Fibroblast of pulmonary artery (primary cell): ENCODE results near the gene FAM120B.

Source experiments
- DNase-seq: peaks from one replicate; pipeline ENCODE4 v3.0.0-alpha.2; 2010; ENCODE audit warnings: low read depth
- H3K4me3 ChIP-seq: replicated peaks from 2 replicates; pipeline ENCODE4 v1.5.1; 2011; ENCODE audit warnings: low read depth, mild to moderate bottlenecking, control low read depth, low read length, moderate library complexity
- CTCF ChIP-seq: IDR thresholded peaks from 2 replicates; pipeline ENCODE4 v1.5.1; 2011; ENCODE audit warnings: mild to moderate bottlenecking, control low read depth, low read length, inconsistent platforms; ENCODE audit errors: missing control alignments

Gene FAM120B

GRCh38 chr6:170279426-170279825, 27.1 kb upstream of the FAM120B start:
- DNase-seq = no peak
- H3K4me3 ChIP-seq = no peak overlapping the region
- TF ChIP-seq CTCF = no peak

DNA sequence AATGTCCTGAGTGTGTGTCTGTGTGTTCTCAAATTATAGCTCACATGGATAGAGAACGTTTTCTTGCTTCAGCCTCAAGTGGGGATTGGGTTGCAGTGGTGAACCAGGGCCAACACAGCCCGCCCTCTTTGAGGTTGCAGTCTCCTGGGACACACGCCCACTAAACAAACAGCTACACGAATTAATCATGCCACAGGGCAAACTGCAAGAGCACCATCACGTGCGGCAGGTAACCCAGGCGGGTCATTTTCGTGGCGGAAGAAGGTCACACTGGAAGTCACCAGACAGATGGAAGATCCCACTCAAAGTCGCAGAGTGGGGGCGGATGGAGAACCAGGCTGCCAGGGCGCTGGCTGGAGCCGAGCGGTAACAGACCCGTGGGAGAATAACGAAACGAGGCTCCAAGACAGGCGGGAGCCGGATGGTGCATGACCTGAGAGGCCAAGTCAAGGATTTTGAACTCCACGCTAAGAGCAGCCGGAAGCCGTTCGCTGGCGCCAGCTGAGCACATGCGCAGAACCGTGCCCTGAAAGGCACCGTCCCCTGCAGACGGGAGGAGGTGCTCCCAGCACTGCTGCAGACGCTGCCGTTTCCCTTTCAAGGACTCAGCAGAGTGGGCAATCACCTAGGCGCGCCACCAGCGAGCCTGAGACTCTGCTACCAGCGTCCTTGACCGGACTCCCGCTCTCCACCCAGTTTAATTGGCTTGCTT, 26.4 kb upstream of the FAM120B start:
- peak overlapping the region; percentile 7 for H3K4me3 ChIP-seq
- DNase-seq = no peak
- no peak for TF ChIP-seq CTCF

DNA sequence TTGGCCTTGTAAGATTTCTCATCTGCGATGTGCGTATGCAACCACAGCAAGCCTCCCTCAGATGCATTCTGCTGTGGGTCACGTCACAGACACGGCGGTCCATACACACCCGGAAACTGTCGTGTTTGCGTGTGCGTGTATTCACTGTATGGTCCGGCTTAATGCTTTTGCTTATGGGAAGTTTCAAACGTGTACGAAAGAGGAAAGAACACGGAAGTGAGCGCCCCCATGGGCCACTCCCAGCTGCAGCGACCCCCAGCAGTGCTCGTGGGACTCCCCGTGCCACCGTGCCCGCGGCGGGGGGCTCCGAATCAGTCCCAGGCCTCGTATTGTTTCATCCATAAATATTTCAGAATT, 25.9 kb upstream of the FAM120B start:
- TF ChIP-seq CTCF = no peak
- H3K4me3 ChIP-seq = no peak overlapping the region
- no peak for DNase-seq

DNA sequence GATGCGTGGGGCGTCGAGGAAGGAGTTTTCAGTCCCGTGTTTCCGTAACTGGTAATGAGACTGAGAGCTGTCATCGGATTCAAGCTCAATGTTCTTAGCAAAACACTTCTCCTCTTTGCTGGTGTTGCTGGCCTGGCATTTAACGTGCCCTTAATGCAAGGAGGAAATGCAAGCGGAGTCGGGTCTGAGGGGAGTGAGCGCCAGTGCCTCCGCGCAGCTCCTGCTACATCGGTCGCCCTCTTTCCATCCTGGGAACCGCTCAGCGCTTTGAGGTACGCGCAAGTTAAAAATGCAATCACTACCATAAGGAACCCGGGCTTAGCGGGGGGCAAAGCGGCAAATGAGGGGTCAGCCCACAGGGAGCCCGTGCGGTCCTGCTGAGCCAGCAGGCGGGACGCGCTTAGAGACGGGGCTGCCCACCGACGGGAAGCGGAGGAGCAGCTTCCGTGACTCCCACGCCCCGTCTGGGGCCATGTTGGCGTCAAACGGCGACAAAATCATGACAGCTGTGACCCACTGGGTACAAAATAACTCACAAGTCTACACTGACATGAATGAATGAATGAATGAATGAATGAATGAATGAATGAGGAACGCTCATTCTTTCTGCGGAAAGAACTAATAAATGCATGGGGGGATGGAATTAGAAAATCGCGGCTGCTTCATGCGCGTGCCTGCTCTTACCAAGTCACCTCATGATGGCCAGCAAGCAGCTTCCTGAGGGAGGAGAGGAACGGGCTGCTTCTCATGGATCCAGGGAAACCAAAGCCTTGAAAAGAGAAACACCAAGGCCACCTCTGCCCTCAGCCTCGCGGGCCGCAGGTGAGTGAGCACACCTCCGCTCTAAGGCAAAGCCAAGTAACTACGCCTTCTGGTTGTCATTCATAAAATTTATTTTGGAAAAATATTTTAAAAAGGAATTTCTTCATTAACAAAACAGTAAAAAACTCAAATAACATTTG, 24.9 kb upstream of the FAM120B start:
- no peak for DNase-seq
- no peak overlapping the region for H3K4me3 ChIP-seq
- TF ChIP-seq CTCF = no peak

GRCh38 chr6:170282512-170283158, 23.9 kb upstream of the FAM120B start:
- no peak for DNase-seq
- no peak for TF ChIP-seq CTCF

DNA sequence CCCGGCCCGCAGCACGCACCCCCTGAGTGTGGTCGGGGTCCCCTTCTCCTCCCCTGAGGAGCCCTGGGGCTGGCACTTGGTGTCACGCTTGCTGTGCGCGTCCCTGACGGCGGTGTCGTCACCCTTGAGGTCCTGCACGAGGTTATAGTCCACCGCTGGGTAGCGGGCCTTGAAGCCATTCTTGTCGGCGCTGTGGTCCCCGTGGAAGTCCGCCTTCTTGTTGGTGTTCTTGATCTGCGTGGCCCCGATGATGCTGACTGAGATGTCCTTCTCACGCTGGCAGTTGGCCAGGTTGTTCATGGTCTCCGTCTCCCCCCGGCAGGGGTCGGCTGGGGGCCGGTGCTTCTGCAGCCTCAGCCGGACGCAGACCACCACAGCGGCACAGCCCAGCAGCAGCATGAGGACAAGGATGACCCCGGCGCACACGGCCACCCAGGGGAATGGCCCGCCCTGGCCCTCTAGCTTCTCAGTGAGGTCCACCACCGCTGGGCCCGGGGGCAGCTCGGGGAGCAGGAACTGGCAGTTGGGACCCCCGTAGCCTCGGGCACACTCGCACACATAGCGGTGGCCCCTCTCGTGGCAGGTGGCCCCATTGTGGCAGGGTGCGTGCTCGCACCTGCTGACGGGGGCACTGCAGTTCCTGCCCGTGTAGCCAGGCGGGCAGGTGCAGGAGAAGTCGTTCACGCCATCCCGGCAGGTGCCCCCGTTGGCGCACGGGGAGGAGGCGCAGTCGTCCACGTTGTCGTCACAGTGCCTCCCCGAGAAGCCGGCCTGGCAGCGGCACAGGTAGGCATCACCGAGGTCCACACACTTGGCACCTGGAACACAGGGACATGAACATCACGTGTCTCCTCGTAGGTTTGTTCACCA, 23.1 kb upstream of the FAM120B start:
- H3K4me3 ChIP-seq = no peak overlapping the region
- no peak for TF ChIP-seq CTCF
- no peak for DNase-seq

More at GRCh38 chr6:170282512-170283158, 23.9 kb upstream of the FAM120B start:
- H3K4me3 ChIP-seq = no peak overlapping the region
